GM12891 (cell line): ENCODE results near the gene SURF4.

Experiments
- POLR2A ChIP-seq: IDR thresholded peaks from 2 replicates; pipeline ENCODE4 v1.6.1; 2011; ENCODE audit warnings: low read depth, low read length, control low read depth
- SPI1 ChIP-seq: IDR thresholded peaks from 2 replicates; pipeline ENCODE4 v1.6.1; 2011; ENCODE audit warnings: low read depth, low read length, control low read depth
- TAF1 ChIP-seq: IDR thresholded peaks from 2 replicates; pipeline ENCODE4 v1.6.1; 2011; ENCODE audit warnings: low read depth, low read length, control low read depth

GRCh38 chr9:133320421-133320881 is 55.4 kb downstream of the SURF4 start:
- no peak for TF ChIP-seq TAF1
- no peak for TF ChIP-seq POLR2A
- no peak for TF ChIP-seq SPI1
